DMS114 treated with DMSO at 0.1 percent for 48 hours (cell line): ENCODE measurements around the gene P2RX7.
"Not testable (repeated sequence)": the region's sequence is repeated elsewhere in the genome, so short reads cannot be mapped to it uniquely, and the experiment has no call there.

Source experiments
- DNase-seq: peaks from one replicate; lab custom pipeline; 2025; ENCODE audit not compliant: unreplicated experiment; lab: John Stamatoyannopoulos, UW

Gene P2RX7

GRCh38 chr12:121170151-121170550, 37.5 kb downstream of the P2RX7 start:
- no peak for DNase-seq

GRCh38 chr12:121170611-121171260, 38.1 kb downstream of the P2RX7 start:
- no peak for DNase-seq

- DNase-seq: no peak
Observed at GRCh38 chr12:121172145-121172544, 39.5 kb downstream of the P2RX7 start.

GRCh38 chr12:121175383-121176119, 42.9 kb downstream of the P2RX7 start:
- DNase-seq: no peak

- DNase-seq: no peak
Observed at GRCh38 chr12:121176826-121177529, 44.3 kb downstream of the P2RX7 start.

- no peak for DNase-seq
Observed at GRCh38 chr12:121181181-121181580, 48.5 kb downstream of the P2RX7 start.

- no peak for DNase-seq
Observed at GRCh38 chr12:121182222-121182893, 49.7 kb downstream of the P2RX7 start.

GRCh38 chr12:121184425-121184824, 51.7 kb downstream of the P2RX7 start:
- DNase-seq: no peak

GRCh38 chr12:121184984-121185889, 52.6 kb downstream of the P2RX7 start:
- no peak for DNase-seq

GRCh38 chr12:121186826-121187225, 54.1 kb downstream of the P2RX7 start:
- DNase-seq: no peak

GRCh38 chr12:121187501-121187900, 54.8 kb downstream of the P2RX7 start:
- no peak for DNase-seq

GRCh38 chr12:121188227-121188626, 55.6 kb downstream of the P2RX7 start:
- no peak for DNase-seq

GRCh38 chr12:121189131-121189530, 56.5 kb downstream of the P2RX7 start:
- no peak for DNase-seq

- DNase-seq: no peak
Observed at GRCh38 chr12:121189619-121190155, 57.0 kb downstream of the P2RX7 start.

- no peak for DNase-seq
Observed at GRCh38 chr12:121190523-121191031, 57.9 kb downstream of the P2RX7 start.

GRCh38 chr12:121191151-121191550, 58.5 kb downstream of the P2RX7 start:
- DNase-seq: no peak

GRCh38 chr12:121196902-121197301, 64.2 kb downstream of the P2RX7 start:
- no peak for DNase-seq

- DNase-seq: no peak
Observed at GRCh38 chr12:121198949-121199348, 66.3 kb downstream of the P2RX7 start.

GRCh38 chr12:121201140-121201539, 68.5 kb downstream of the P2RX7 start:
- DNase-seq: not testable (repeated sequence)
